ENCODE results near the gene SLC4A3. TPM values are rescaled to one million over a fixed set of nuclear protein-coding genes. Genes with fewer than 3 reads are reported as not detected.

Gene SLC4A3
- total RNA-seq, 4 donors from 2014 or later = 2.3 to 29.4 (median 3.5) TPM

GRCh38 chr2:219643084-219643473, 15.6 kb downstream of the SLC4A3 start:
- Histone ChIP-seq H3K4me3 (no peak overlapping the region), H3K27ac (peak overlapping the region in 1 of 2 donors; percentile 0), H3K9me3 (no peaks in the 10 kb centered on the region), H3K27me3 (no peaks in the 10 kb centered on the region), H3K36me3 (no peaks in the 10 kb centered on the region), H3K4me1 (peaks cover 0 to 4% of the 10 kb centered on the region in 2 donors)
- no peak for TF ChIP-seq CTCF (IDR thresholded peaks at IDR 0.05)
- no peak for TF ChIP-seq POLR2A (IDR thresholded peaks at IDR 0.05)
- intact Hi-C loops (cut with DNase I; ENCODE audit: low total_unique reads) = loop anchor here (2.0 kb wide), 1 partner anchor 102 kb away; no protein-coding TSS in a partner anchor
- peak in 1 of 2 donors; percentile 21 for DNase-seq

- intact Hi-C loops (cut with DNase I; ENCODE audit: low total_unique reads) = loop anchor here (2.0 kb wide), 1 partner anchor 103 kb away; no protein-coding TSS in a partner anchor
- DNase-seq = no peak
These were observed 16.5 kb downstream of the SLC4A3 start for GRCh38 chr2:219643788-219644398.

GRCh38 chr2:219644801-219645480, 17.5 kb downstream of the SLC4A3 start:
- Histone ChIP-seq H3K27ac (peak overlapping the region; percentile 30 to 43), H3K27me3 (no peaks in the 10 kb centered on the region), H3K4me1 (peaks cover 0 to 4% of the 10 kb centered on the region in 2 donors), H3K9me3 (no peaks in the 10 kb centered on the region), H3K4me3 (no peak overlapping the region), H3K36me3 (no peaks in the 10 kb centered on the region)
- intact Hi-C loops (cut with DNase I; ENCODE audit: low total_unique reads) = no loop called here
- no peak for TF ChIP-seq POLR2A (IDR thresholded peaks at IDR 0.05)
- TF ChIP-seq CTCF (IDR thresholded peaks at IDR 0.05) = no peak
- no peak for DNase-seq

More at GRCh38 chr2:219643788-219644398, 16.5 kb downstream of the SLC4A3 start:
- Histone ChIP-seq H3K27me3 (no peaks in the 10 kb centered on the region), H3K9me3 (no peaks in the 10 kb centered on the region), H3K4me1 (peaks cover 0 to 4% of the 10 kb centered on the region in 2 donors), H3K4me3 (no peak overlapping the region), H3K27ac (no peak overlapping the region), H3K36me3 (no peaks in the 10 kb centered on the region)
- TF ChIP-seq POLR2A (IDR thresholded peaks at IDR 0.05) (no peak), CTCF (IDR thresholded peaks at IDR 0.05) (no peak)

DNA sequence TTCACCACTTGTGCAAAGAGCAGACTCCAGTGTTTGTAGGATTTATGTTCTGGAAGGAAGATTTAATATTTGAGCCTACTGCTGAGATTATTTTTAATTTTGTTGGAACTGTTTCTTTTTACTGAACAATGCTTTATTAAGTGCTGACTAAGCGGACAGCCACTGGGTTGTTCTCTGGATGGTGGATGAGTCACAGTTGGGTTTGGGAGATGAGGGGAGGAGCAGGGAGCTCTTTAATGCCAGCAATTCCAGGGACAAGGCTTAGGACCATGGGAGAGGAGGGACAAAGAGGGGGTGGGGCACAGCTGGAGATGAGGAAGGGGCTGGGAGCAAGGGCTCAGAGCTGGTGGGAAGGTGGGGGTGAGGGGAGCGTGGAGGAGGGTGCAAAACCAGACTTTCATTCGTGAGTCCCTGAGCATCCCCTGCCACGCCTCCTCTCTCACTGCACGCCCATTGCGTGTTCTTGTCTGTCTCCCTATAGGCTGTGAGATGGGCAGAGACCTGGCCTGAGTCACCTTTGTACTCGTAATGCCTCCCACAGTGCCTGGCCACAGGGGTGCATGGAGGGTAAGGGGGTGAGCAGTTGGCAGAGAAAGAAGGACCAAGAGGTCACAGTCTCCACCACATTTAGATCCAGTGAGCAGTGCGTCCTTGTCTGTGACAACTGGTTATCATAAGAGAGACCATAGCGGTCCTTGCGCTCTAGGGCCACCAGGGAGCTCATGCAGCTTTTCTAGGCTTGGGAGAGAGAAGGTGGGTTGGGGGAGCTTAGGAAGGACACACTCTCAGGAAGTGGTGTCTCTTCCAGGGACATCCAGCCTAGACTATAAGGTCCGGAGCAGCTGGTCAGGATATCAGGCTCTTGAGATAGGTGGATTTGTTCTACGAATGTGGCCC, 18.4 kb downstream of the SLC4A3 start:
- Histone ChIP-seq H3K36me3 (no peaks in the 10 kb centered on the region), H3K27ac (no peak overlapping the region), H3K27me3 (no peaks in the 10 kb centered on the region), H3K4me3 (no peak overlapping the region), H3K4me1 (peaks cover 0 to 4% of the 10 kb centered on the region in 2 donors), H3K9me3 (no peaks in the 10 kb centered on the region)
- intact Hi-C loops (cut with DNase I; ENCODE audit: low total_unique reads) = no loop called here
- TF ChIP-seq POLR2A (IDR thresholded peaks at IDR 0.05) = no peak
- no peak for TF ChIP-seq CTCF (IDR thresholded peaks at IDR 0.05)
- DNase-seq = peak in 1 of 2 donors; percentile 42

All from uterus (tissue), 4 donors.